Esophagus squamous epithelium (tissue), 4 donors: ENCODE data around the gene TECPR2.
A peak's percentile ranks its signal among the peaks of the same experiment; 100 is the strongest.

ENCODE experiments used
- POLR2A ChIP-seq, 4 donors: fragments of 450-650 bp; IDR thresholded peaks; one replicate each; pipeline ENCODE4 v1.6.1; 2017; ENCODE audit warnings: antibody characterized with exemption in 4 of 4, mild to moderate bottlenecking in 4 of 4, moderate library complexity in 3 of 4
- TF ChIP-seq, protein P1 (sequence below), 6 experiments: fragments of 450-650 bp in 4 of 6; fragments of 200-600 bp in 2 of 6; sonication (generic) in 2 of 6; IDR thresholded peaks; one replicate each; pipeline ENCODE4 v1.5.1; 2016 to 2019; ENCODE audit warnings: antibody characterized with exemption in 6 of 6, mild to moderate bottlenecking in 4 of 6, moderate library complexity in 4 of 6

DNA sequence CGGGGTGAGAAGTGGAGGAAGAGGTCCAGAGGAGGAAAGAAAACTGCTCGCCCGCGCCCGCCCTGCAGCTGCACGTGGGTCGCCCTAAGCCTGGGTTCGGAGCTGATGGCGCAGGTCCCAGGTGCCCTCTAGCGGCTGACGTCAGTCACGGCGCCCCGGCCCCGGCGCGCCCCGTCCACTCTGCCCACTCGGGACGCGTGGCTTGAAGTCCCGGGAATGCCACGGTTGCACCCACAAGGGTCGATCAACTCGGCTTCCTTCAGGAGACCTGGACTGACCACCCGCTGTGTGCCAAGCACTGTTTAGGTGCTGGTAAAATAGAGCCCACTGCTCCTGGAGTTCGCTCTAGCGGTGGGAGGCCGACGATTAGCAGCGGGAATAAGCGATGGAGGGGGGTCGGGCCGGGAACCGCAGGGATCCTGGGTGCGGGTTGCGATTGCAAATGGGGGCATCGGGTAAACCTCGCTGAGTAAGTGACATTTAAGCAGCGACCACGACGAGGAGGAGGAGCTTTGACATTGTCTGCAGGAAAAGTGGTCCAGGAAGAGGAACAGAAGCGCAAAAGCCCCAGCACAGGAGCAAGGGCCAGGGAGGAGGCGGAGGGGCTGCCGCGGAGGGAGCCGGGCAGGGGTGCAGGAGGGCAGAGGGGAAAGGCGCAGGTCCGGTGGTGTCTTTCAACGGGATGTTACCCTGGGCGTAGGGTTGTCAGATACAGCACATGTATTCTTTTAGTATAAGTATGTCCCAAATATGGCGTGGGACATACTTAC is 48.3 kb upstream of the TECPR2 start:
- no peak for TF ChIP-seq POLR2A (IDR thresholded peaks at IDR 0.05)
- TF ChIP-seq, protein P1, sequence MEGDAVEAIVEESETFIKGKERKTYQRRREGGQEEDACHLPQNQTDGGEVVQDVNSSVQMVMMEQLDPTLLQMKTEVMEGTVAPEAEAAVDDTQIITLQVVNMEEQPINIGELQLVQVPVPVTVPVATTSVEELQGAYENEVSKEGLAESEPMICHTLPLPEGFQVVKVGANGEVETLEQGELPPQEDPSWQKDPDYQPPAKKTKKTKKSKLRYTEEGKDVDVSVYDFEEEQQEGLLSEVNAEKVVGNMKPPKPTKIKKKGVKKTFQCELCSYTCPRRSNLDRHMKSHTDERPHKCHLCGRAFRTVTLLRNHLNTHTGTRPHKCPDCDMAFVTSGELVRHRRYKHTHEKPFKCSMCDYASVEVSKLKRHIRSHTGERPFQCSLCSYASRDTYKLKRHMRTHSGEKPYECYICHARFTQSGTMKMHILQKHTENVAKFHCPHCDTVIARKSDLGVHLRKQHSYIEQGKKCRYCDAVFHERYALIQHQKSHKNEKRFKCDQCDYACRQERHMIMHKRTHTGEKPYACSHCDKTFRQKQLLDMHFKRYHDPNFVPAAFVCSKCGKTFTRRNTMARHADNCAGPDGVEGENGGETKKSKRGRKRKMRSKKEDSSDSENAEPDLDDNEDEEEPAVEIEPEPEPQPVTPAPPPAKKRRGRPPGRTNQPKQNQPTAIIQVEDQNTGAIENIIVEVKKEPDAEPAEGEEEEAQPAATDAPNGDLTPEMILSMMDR (IDR thresholded peaks at IDR 0.05) = peak; percentile 89 to 97 (median 94)
